Measurements from ENCODE around the gene SAXO2.
"Not testable (repeated sequence)": the region's sequence is repeated elsewhere in the genome, so short reads cannot be mapped to it uniquely, and the experiment has no call there.

GRCh38 chr15:82284381-82284780 lies 21.8 kb downstream of the SAXO2 start:
- not testable (repeated sequence) for TF ChIP-seq CTCF (conservative IDR thresholded peaks at IDR 0.05 in 1 of 2, IDR thresholded peaks at IDR 0.05 in 1 of 2; ENCODE audit: low read depth in 1 of 2, low read length in 2 of 2); EZH2 (IDR thresholded peaks at IDR 0.05; ENCODE audit: low read length, missing control alignments)

Measured in fibroblast of lung (primary cell).